GM12891 (cell line): ENCODE measurements around the gene PRSS50.
"Not testable (repeated sequence)": the region's sequence is repeated elsewhere in the genome, so short reads cannot be mapped to it uniquely, and the experiment has no call there.

Experiments
- DNase-seq: peaks from one replicate; pipeline ENCODE4 v3.0.0; 2011; ENCODE audit warnings: low spot score; ENCODE audit not compliant: insufficient read length
- FAIRE-seq: peaks from 2 replicates; lab custom pipeline; 2011; peaks lifted over from hg19 to GRCh38; lab: Jason Lieb, UNC
- PAX5 ChIP-seq: IDR thresholded peaks from 2 replicates; pipeline ENCODE4 v1.6.1; 2011; ENCODE audit warnings: low read length, moderate library complexity, mild to moderate bottlenecking; ENCODE audit not compliant: insufficient read depth, severe bottlenecking
- POLR2A ChIP-seq: IDR thresholded peaks from 2 replicates; pipeline ENCODE4 v1.6.1; 2011; ENCODE audit warnings: low read depth, low read length, control low read depth
- POLR2AphosphoS5 ChIP-seq: IDR thresholded peaks from 2 replicates; pipeline ENCODE4 v1.6.1; 2011; ENCODE audit warnings: low read depth, low read length, control low read depth
- POU2F2 ChIP-seq: IDR thresholded peaks from 2 replicates; pipeline ENCODE4 v1.6.1; 2011; ENCODE audit warnings: low read depth, mild to moderate bottlenecking, control low read depth, low read length, moderate library complexity
- SPI1 ChIP-seq: IDR thresholded peaks from 2 replicates; pipeline ENCODE4 v1.6.1; 2011; ENCODE audit warnings: low read depth, low read length, control low read depth
- TAF1 ChIP-seq: IDR thresholded peaks from 2 replicates; pipeline ENCODE4 v1.6.1; 2011; ENCODE audit warnings: low read depth, low read length, control low read depth

The PRSS50 gene

DNA sequence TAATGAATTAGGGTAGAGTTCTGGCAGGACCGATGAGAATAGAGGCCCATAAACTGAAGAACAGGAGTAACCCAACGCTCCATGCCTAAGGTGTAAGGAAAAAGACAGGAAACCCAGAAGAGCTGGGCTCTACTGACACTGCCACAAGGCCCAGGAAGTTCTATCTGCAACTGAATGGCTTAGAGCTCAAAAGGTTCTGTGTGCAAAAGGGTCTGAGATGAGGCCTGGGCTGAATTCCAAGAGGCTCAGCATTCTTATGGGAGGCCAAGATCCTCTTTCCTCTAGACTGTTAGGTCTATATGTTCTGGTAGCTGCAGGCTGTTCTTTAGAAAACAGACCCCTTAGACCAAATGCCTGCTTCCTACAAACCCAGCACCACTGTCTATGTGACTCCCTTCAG is 30.5 kb upstream of the PRSS50 start:
- no peak for DNase-seq
- FAIRE-seq = no peak

DNA sequence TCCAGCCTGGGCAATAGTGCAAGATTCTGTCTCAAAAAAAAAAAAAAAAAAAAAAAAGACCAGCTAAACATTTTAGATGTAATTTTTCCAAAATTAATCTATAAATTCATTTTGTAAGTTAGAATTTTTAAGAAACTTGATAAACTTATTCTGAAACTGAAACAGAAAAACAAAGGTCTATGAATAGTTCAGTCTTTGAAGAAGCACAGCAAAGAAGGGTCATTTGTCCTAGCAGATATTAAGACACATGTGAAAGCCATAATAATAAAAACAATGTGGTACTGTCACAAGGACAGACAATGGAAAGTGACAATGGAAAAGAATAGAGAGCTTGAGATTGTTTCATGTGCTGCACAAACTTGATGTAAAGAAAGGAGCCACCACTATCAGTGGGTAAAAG is 29.0 kb upstream of the PRSS50 start:
- FAIRE-seq (no peak), DNase-seq (no peak)
- no peak for TF ChIP-seq TAF1
- TF ChIP-seq PAX5 = no peak
- no peak for TF ChIP-seq SPI1
- no peak for TF ChIP-seq POLR2A
- no peak for TF ChIP-seq POU2F2
- TF ChIP-seq POLR2AphosphoS5 = no peak

More for the DNA sequence above, 30.5 kb upstream of the PRSS50 start:
- TF ChIP-seq POLR2A = no peak
- no peak for TF ChIP-seq PAX5

DNA sequence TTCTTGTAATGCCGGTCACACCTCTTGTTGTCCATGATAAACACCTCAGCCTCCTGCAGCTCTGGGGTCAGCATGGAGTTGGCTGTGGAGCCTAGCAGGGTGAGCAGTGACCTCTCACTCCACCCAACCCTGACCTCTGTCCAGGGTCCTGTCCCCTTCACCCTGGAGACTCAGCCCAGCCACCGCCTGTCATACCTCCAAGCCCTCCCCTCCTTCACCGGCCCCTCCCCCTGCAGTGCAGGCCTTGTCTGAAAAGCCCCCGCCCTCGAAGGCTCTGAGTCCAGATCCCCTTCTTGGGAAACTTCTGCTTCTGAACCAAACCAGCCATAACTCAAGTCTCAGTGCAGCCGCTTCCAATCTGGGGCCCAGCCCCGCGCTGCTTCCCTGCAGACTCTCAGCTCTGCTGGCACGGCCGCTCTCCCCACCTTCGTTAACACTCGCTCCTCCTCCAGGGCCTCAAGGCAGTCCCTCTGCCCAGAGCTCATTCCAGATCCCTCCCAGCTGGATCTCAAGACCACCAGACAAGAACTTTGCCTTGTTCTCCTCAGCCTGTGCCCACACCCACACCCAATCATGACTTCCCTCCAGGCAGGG is 25.4 kb upstream of the PRSS50 start:
- DNase-seq (no peak), FAIRE-seq (no peak)
- TF ChIP-seq POLR2A (no peak), SPI1 (no peak), TAF1 (no peak), PAX5 (no peak), POU2F2 (no peak), POLR2AphosphoS5 (no peak)

DNA sequence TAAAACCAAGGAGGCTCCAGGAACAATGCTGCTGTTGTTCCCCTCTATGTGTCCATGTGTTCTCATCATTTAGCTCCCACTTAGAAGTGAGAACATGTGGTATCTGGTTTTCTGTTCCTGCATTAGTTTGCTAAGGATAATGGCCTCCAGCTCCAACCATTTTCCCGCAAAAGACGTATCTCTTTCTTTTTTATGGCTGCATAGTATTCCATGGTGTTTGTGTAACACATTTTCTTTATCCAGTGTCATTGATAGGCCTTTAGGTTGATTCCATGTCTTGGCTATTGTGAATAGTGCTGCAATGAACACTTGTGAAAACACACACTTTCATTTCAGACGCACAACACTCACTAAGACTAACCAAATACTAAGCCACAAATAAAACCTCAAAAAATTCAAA is 21.9 kb upstream of the PRSS50 start:
- FAIRE-seq, DNase-seq: not testable (repeated sequence)

DNA sequence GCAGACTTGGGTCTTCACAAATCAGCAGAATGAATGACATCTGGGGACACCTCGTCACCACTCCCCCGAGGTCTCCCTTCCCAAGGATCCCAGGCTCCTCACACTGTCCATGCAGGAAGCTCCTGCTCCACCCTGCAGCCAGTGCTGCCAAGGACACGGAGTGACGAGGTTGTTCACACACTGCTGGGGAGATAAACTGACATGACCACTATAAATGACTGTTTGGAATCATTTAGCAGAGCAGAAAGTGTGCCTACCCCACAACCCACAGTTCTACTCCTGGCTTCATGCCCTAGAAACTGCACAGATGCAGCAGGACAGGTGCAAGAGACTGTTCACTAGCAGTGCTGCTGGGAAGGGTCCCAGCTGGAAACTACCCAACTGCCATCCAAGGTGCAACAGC is 19.7 kb upstream of the PRSS50 start:
- DNase-seq = no peak
- no peak for FAIRE-seq
- no peak for TF ChIP-seq PAX5

DNA sequence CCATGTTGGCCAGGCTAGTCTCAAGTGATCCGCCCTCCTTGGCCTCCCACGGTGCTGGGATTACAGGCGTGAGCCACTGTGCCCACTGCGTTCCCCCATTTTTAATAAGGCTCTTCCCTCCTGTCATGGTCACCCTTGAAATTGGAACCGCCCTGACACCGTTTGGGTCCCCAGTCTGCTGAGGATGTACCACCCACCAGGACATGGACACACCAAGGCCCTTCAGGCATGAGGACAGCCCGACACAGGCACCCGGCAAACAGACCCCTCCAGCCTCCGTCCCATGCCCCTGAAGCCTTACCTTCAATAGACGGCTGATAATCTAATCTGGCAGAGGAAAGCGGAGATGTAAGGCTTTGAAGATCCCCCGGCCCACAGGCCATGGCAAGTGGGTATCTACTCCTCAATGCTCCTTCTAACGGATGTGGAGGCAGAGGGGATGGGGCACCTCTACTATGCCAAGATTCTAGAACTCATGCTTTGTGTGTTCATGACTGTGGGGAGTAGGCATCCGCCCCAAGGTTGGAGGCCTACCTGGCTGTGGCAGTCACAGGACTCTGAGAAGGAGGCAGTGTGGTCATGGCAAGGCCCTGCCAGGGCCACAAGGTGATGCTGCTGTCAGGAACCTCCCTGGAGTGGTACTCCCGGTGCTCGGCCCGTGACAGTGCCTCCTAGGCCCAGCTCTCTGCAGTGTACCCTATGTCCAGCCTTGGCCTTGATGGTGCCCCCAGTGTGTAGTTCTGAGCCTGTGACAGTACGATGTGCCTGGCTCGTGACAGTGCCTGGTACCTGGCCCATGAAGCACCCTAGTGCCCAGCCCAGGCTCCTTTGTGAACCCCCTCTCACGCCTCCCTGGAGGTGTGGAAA is 18.6 kb upstream of the PRSS50 start:
- FAIRE-seq = no peak
- TF ChIP-seq PAX5 = no peak

DNA sequence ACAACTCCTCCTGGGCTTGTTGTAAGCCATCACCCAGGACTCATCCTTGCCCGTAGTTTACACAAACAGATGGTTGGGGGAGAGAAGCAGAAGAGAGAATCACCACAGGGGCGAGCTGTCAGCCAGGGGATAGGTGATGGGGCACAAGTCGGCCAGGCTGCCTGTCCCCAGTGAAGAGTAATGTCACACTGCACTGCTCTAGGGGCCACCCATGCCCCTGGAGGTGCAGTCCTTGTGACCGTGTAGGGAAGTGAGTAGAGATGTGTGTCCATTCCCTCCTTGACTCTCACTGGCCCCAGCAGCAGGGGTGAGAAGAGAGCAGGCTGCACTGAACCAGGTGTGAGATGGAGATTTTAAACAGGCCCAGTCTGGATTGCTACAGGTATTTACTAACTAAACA is 17.1 kb upstream of the PRSS50 start:
- DNase-seq (no peak), FAIRE-seq (no peak)
- TF ChIP-seq PAX5 = no peak
- TF ChIP-seq POLR2A = no peak
- TF ChIP-seq POLR2AphosphoS5 = no peak
- no peak for TF ChIP-seq SPI1
- TF ChIP-seq TAF1 = no peak
- no peak for TF ChIP-seq POU2F2

More for the DNA sequence above, 18.6 kb upstream of the PRSS50 start:
- no peak for DNase-seq

DNA sequence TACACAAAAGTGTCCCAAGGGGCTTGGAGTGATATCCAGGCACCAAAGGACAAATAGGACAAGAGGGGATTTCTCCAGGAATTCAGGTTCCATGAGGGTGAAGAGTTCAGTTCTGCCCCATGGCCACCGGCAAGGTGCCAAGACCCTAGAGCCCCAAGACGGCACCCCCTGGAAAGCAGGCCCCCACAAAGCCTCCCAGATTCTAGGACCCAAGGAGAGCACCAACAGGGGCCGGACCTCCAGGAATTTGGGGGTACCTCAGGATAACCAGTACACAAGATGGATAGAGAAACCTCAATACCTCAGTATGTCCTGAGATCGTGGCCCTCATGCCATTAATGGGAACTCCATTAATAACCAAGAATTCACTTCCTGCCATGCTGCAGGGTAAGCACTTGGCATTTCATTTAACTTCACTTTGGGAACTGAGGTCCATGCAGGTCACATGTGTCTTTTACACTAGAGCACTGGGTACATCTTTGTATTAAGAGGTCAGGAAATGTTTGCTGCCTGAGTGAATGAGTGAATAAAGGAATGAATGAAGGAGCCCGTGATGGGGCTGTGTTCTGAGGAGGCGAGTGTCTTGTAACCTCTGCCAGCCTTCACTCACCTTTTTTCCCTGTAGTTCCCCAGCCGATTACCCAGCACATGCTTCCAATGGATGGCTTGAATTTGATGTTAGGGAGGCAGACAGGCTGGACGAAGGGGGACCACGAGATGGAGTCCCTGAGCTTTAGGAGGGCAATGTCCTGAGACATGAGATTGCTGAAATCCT is 15.5 kb upstream of the PRSS50 start:
- FAIRE-seq (no peak), DNase-seq (no peak)
- TF ChIP-seq PAX5 (no peak), SPI1 (no peak), TAF1 (no peak), POLR2AphosphoS5 (no peak), POLR2A (no peak), POU2F2 (no peak)

DNA sequence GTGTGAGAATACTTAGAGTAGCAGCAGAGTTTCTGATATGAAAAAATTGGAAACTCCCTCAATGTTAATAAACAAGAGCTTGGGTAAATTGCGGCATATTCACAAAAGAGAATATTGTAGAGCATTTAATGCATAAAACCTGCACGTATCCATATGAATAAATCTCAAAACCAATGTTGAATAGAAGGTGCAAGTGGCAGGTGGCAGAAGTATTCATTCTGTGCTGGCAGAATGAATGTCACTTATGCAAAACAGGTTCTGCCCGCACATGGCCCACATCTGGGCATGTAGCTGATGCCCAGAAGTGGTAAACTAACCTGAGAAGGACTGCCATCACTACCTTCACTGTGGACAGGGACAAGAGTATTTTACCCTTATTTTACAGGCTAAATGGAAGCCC is 14.1 kb upstream of the PRSS50 start:
- FAIRE-seq (no peak), DNase-seq (no peak)
- no peak for TF ChIP-seq TAF1
- TF ChIP-seq POLR2A = no peak
- no peak for TF ChIP-seq SPI1
- TF ChIP-seq PAX5 = no peak
- no peak for TF ChIP-seq POU2F2
- TF ChIP-seq POLR2AphosphoS5 = no peak

DNA sequence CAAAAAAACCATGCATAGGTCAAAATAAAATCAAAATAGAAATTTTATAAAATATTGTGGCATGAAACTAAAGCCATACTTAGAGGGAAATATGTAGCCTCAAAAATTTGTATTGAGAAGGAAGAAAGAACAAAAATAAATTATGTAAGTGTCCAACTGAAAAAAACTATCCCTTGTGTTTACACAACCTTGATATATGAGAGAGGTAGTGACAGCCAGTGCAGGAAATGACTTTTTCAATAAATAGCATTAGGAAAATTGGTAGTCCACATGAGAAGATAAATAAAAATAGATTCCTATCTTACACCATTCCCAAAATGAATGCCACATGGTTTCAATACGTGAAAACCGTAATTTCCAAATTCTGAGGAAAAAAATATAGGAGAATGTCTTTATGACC is 13.2 kb upstream of the PRSS50 start:
- FAIRE-seq (no peak), DNase-seq (no peak)
- TF ChIP-seq PAX5 (no peak), TAF1 (no peak), SPI1 (no peak)
